GM19467 (cell line): ENCODE measurements around the gene ARNT2.
"Not testable (repeated sequence)": the region's sequence is repeated elsewhere in the genome, so short reads cannot be mapped to it uniquely, and the experiment has no call there.

Experiments
- ATAC-seq: cut with Tn5 transposase; IDR thresholded peaks from one replicate; pipeline ENCODE4 v1.9.1; 2021; ENCODE audit warnings: mild to moderate bottlenecking, moderate library complexity; ENCODE audit not compliant: unreplicated experiment

The ARNT2 gene

GRCh38 chr15:80404057-80404760 lies at the start of gene ARNT2:
Gene ARNT2, plus strand, starts transcription at chr15:80404382. Its CDS starts 134 bp downstream, at chr15:80404516.
- ATAC-seq, result no peak

- no peak for ATAC-seq
Observed at GRCh38 chr15:80367094-80367493, 37.1 kb upstream of the ARNT2 start.

- no peak for ATAC-seq
Observed at GRCh38 chr15:80367661-80368060, 36.5 kb upstream of the ARNT2 start.

GRCh38 chr15:80371924-80372323 lies 32.3 kb upstream of the ARNT2 start:
- ATAC-seq, result no peak

- no peak for ATAC-seq
Observed at GRCh38 chr15:80374441-80374840, 29.7 kb upstream of the ARNT2 start.

- no peak for ATAC-seq
Observed at GRCh38 chr15:80375968-80376891, 28.0 kb upstream of the ARNT2 start.

- ATAC-seq, result no peak
Observed at GRCh38 chr15:80379693-80380092, 24.5 kb upstream of the ARNT2 start.

GRCh38 chr15:80380154-80380553 lies 24.0 kb upstream of the ARNT2 start:
- ATAC-seq, result no peak

- ATAC-seq, result no peak
Observed at GRCh38 chr15:80382285-80382684, 21.9 kb upstream of the ARNT2 start.

GRCh38 chr15:80384432-80384831 lies 19.8 kb upstream of the ARNT2 start:
- ATAC-seq, result no peak

- ATAC-seq, result no peak
Observed at GRCh38 chr15:80386151-80386550, 18.0 kb upstream of the ARNT2 start.

GRCh38 chr15:80388326-80388725 lies 15.9 kb upstream of the ARNT2 start:
- ATAC-seq, result no peak

- ATAC-seq, result no peak
Observed at GRCh38 chr15:80389370-80389769, 14.8 kb upstream of the ARNT2 start.

- ATAC-seq, result not testable (repeated sequence)
Observed at GRCh38 chr15:80390942-80391341, 13.2 kb upstream of the ARNT2 start.

- no peak for ATAC-seq
Observed at GRCh38 chr15:80395616-80396015, 8.6 kb upstream of the ARNT2 start.

- ATAC-seq, result no peak
Observed at GRCh38 chr15:80396096-80396495, 8.1 kb upstream of the ARNT2 start.

GRCh38 chr15:80399508-80399907 lies 4.7 kb upstream of the ARNT2 start:
- no peak for ATAC-seq

- ATAC-seq, result no peak
Observed at GRCh38 chr15:80401456-80401855, 2.7 kb upstream of the ARNT2 start.

GRCh38 chr15:80402339-80402738 lies 1.8 kb upstream of the ARNT2 start:
- ATAC-seq, result no peak

- ATAC-seq, result no peak
Observed at GRCh38 chr15:80403712-80404056, 498 bp upstream of the ARNT2 start.

- no peak for ATAC-seq
Observed at GRCh38 chr15:80404761-80405553, 775 bp downstream of the ARNT2 start.

- ATAC-seq, result no peak
Observed at GRCh38 chr15:80405554-80405850, 1.3 kb downstream of the ARNT2 start.
